ENCODE data around the gene KCNG3. TPM values are rescaled to one million over a fixed set of nuclear protein-coding genes. Genes with fewer than 3 reads are reported as not detected.

KCNG3 gene
- total and polyA plus RNA-seq, 9 donors, result 0.20 to 2.3 (median 1.3) TPM

DNA sequence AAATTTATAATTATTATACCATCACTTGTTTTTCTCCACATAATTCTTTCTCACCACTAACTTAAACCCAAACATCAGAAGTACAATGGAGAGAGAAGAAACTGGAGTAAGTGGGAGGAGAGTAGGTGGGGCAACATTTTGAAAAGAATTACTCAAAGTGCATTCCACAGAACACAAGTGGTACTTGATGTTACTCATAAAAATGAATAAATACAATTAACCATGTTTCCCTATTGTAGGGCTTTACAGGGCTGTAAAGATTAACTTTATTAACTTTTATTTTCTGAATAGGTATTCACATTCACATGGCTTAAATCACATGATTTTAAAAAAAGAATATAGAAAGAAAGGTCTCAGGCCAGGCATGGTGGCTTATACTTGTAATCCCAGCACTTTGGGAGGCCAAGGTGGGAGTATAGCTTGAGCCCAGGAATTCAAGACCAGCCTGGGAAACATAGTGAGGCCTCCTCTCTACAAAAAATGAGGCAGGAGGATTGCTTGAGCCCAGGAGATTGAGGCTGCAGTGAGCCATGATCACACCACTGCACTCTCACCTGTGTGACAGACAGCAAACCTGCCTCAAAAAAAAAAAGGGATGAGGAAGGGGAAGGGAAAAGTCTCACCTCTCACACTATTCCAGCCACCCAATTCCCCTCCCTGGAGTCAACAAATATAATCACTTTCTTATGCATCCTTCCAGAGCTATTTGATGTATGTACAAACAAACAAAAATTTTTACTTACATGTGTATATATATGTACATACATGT is 47.1 kb downstream of the KCNG3 start:
- no peaks in the 10 kb centered on the region for H3K9me3 ChIP-seq
- no peaks in the 10 kb centered on the region for H3K36me3 ChIP-seq
- no peaks in the 10 kb centered on the region for H3K27me3 ChIP-seq
- DNase-seq, result no peak
- H3K27ac ChIP-seq, result no peak overlapping the region
- H3K4me3 ChIP-seq, result no peak overlapping the region
- TF ChIP-seq, protein P1, sequence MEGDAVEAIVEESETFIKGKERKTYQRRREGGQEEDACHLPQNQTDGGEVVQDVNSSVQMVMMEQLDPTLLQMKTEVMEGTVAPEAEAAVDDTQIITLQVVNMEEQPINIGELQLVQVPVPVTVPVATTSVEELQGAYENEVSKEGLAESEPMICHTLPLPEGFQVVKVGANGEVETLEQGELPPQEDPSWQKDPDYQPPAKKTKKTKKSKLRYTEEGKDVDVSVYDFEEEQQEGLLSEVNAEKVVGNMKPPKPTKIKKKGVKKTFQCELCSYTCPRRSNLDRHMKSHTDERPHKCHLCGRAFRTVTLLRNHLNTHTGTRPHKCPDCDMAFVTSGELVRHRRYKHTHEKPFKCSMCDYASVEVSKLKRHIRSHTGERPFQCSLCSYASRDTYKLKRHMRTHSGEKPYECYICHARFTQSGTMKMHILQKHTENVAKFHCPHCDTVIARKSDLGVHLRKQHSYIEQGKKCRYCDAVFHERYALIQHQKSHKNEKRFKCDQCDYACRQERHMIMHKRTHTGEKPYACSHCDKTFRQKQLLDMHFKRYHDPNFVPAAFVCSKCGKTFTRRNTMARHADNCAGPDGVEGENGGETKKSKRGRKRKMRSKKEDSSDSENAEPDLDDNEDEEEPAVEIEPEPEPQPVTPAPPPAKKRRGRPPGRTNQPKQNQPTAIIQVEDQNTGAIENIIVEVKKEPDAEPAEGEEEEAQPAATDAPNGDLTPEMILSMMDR (IDR thresholded peaks at IDR 0.05), result no peak
- TF ChIP-seq EP300 (IDR thresholded peaks at IDR 0.05) (no peak), POLR2A (IDR thresholded peaks at IDR 0.05) (no peak)
- intact Hi-C loops (cut with DNase I), result no loop called here
- H3K4me1 ChIP-seq (ENCODE audit: insufficient read depth), result peaks cover 8% of the 10 kb centered on the region

GRCh38 chr2:42443718-42444399 is 49.9 kb downstream of the KCNG3 start:
- no peak overlapping the region for H3K27ac ChIP-seq
- no peaks in the 10 kb centered on the region for H3K36me3 ChIP-seq
- DNase-seq, result no peak
- WGBS, 3 donors, result 71 to 83% (median 76%) methylated on average over 5 of the region's 5 CpGs
- intact Hi-C loops (cut with DNase I), result no loop called here
- no peaks in the 10 kb centered on the region for H3K27me3 ChIP-seq
- H3K4me3 ChIP-seq, result no peak overlapping the region
- TF ChIP-seq, protein P1 (IDR thresholded peaks at IDR 0.05), result no peak
- no peak for TF ChIP-seq EP300 (IDR thresholded peaks at IDR 0.05)
- TF ChIP-seq POLR2A (IDR thresholded peaks at IDR 0.05), result no peak
- H3K9me3 ChIP-seq, result no peaks in the 10 kb centered on the region
- no peaks in the 10 kb centered on the region for H3K4me1 ChIP-seq (ENCODE audit: insufficient read depth)

- H3K4me3 ChIP-seq, result no peak overlapping the region
- H3K36me3 ChIP-seq, result no peaks in the 10 kb centered on the region
- no peaks in the 10 kb centered on the region for H3K9me3 ChIP-seq
- no peaks in the 10 kb centered on the region for H3K27me3 ChIP-seq
- no peak overlapping the region for H3K27ac ChIP-seq
- TF ChIP-seq EP300 (IDR thresholded peaks at IDR 0.05) (no peak), POLR2A (IDR thresholded peaks at IDR 0.05) (no peak)
- TF ChIP-seq, protein P1 (IDR thresholded peaks at IDR 0.05), result no peak
- intact Hi-C loops (cut with DNase I), result no loop called here
- DNase-seq, result no peak
- no peaks in the 10 kb centered on the region for H3K4me1 ChIP-seq (ENCODE audit: insufficient read depth)
- WGBS, 3 donors, result 79 to 84% (median 82%) methylated on average over 2 of the region's 2 CpGs
Measured at GRCh38 chr2:42442774-42443173, 51.0 kb downstream of the KCNG3 start.

- intact Hi-C loops (cut with DNase I), result no loop called here
- Histone ChIP-seq H3K27me3 (no peaks in the 10 kb centered on the region), H3K36me3 (no peaks in the 10 kb centered on the region), H3K4me1 (ENCODE audit: insufficient read depth) (no peaks in the 10 kb centered on the region), H3K4me3 (no peak overlapping the region), H3K27ac (no peak overlapping the region), H3K9me3 (no peaks in the 10 kb centered on the region)
- DNase-seq, result no peak
- TF ChIP-seq, protein P1 (IDR thresholded peaks at IDR 0.05), result no peak
- no peak for TF ChIP-seq POLR2A (IDR thresholded peaks at IDR 0.05)
- no peak for TF ChIP-seq EP300 (IDR thresholded peaks at IDR 0.05)
Measured at GRCh38 chr2:42438685-42439084, 55.1 kb downstream of the KCNG3 start.
